Skeletal muscle tissue (tissue), 4 donors: ENCODE data around the gene TCN1. TPM values are rescaled to one million over a fixed set of nuclear protein-coding genes. Genes with fewer than 3 reads are reported as not detected.

Experiments used
- H3K27ac ChIP-seq: one replicate; pipeline ENCODE4 v1.7.0; 2013; ENCODE audit warnings: mild to moderate bottlenecking, low read depth, low read length, inconsistent platforms
- H3K27me3 ChIP-seq, 3 donors: one replicate each; pipeline ENCODE4 v1.7.0; 2013; ENCODE audit warnings: low read length in 3 of 3; ENCODE audit not compliant: control insufficient read depth in 3 of 3, insufficient read depth in 3 of 3
- H3K36me3 ChIP-seq, 3 donors: one replicate each; pipeline ENCODE4 v1.7.0; 2013; ENCODE audit warnings: low read length in 3 of 3; ENCODE audit not compliant: control insufficient read depth in 3 of 3, insufficient read depth in 3 of 3
- H3K4me1 ChIP-seq, 3 donors: one replicate each; pipeline ENCODE4 v1.7.0; 2013; ENCODE audit warnings: low read length in 3 of 3, mild to moderate bottlenecking in 3 of 3; ENCODE audit not compliant: control insufficient read depth in 3 of 3, insufficient read depth in 3 of 3
- H3K4me3 ChIP-seq, 3 donors: one replicate each; pipeline ENCODE4 v1.7.0; 2013; ENCODE audit warnings: low read length in 3 of 3
- H3K9ac ChIP-seq, 3 donors: one replicate each; pipeline ENCODE4 v1.7.0; 2013; ENCODE audit warnings: low read length in 3 of 3, mild to moderate bottlenecking in 3 of 3, moderate library complexity in 2 of 3, low read depth in 1 of 3
- H3K9me3 ChIP-seq, 3 donors: one replicate each; pipeline ENCODE4 v1.7.0; 2013; ENCODE audit warnings: low read length in 3 of 3; ENCODE audit not compliant: control insufficient read depth in 3 of 3
- total RNA-seq: library from RNA; depleted of rRNA; stranded (reverse); fragments of >200 nt; gene quantifications from one replicate; pipeline ENCODE4 v1.2.3, GENCODE V29; 2014
- donor health status: Osteomylitis.

The TCN1 gene
- total RNA-seq, 1 donor from 2014 or later: 1.6 TPM

GRCh38 chr11:59883597-59883996, 17.3 kb upstream of the TCN1 start:
- H3K27ac ChIP-seq: no peak overlapping the region
- no peaks in the 10 kb centered on the region for H3K4me1 ChIP-seq
- no peaks in the 10 kb centered on the region for H3K27me3 ChIP-seq
- no peak overlapping the region for H3K9ac ChIP-seq
- no peak overlapping the region for H3K4me3 ChIP-seq
- H3K9me3 ChIP-seq: no peaks in the 10 kb centered on the region
- H3K36me3 ChIP-seq: no peaks in the 10 kb centered on the region

DNA sequence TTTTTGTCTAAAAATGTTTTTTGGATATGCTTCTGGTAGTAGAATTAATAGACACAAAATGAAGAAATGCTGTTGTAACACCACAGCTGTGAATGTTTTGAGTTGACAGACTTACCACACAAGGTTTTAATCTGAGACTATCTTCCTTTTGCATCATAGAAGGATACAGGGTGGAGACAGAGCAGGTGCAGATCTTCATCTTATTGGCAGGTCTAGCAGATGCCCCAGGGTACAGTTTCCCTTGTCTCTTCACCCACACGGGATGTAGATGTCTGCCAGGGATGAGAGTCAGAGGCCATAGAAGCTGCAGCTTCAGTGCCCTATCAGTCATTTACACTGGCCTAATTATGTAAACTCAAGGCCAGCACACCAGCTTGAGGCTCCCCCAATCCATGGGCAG, 13.3 kb upstream of the TCN1 start:
- Histone ChIP-seq H3K9me3 (no peaks in the 10 kb centered on the region), H3K27ac (no peak overlapping the region), H3K4me3 (no peak overlapping the region), H3K9ac (no peak overlapping the region), H3K27me3 (no peaks in the 10 kb centered on the region), H3K4me1 (no peaks in the 10 kb centered on the region), H3K36me3 (no peaks in the 10 kb centered on the region)

GRCh38 chr11:59878575-59878974, 12.3 kb upstream of the TCN1 start, which contains the start of gene OOSP3:
Gene OOSP3 (plus strand): TSS chr11:59878782. CDS start chr11:59878809, 27 bp downstream.
- H3K27me3 ChIP-seq: no peaks in the 10 kb centered on the region
- no peaks in the 10 kb centered on the region for H3K36me3 ChIP-seq
- no peaks in the 10 kb centered on the region for H3K4me1 ChIP-seq
- H3K27ac ChIP-seq: no peak within 1 kb of the TSS
- no peak within 1 kb of the TSS for H3K9ac ChIP-seq
- no peaks in the 10 kb centered on the region for H3K9me3 ChIP-seq
- no peak within 1 kb of the TSS for H3K4me3 ChIP-seq

- Histone ChIP-seq H3K9ac (no peak overlapping the region), H3K4me3 (no peak overlapping the region), H3K27me3 (no peaks in the 10 kb centered on the region), H3K36me3 (no peaks in the 10 kb centered on the region), H3K4me1 (no peaks in the 10 kb centered on the region), H3K9me3 (no peaks in the 10 kb centered on the region), H3K27ac (no peak overlapping the region)
These were observed 11.5 kb upstream of the TCN1 start for GRCh38 chr11:59877784-59878183.

DNA sequence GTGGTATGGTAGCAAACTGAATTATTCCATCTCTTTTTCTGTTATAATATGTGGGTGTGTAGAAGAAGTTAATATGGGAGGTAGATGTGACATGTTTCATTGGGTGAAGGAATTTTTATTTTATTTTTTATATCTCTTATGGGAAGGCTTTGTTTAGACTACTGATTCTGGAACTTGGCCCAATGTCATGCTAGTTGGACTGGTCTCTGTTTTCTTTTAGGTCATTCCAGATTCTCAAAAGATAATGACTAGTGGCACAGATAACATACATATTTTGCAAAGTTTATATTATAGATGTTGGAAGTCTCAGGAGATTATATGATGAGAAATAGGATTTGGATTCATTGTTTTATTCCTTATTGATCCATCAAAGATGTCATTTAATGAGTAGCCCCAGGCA, 11.0 kb upstream of the TCN1 start:
- no peaks in the 10 kb centered on the region for H3K9me3 ChIP-seq
- H3K27ac ChIP-seq: no peak overlapping the region
- no peaks in the 10 kb centered on the region for H3K4me1 ChIP-seq
- H3K9ac ChIP-seq: no peak overlapping the region
- no peaks in the 10 kb centered on the region for H3K36me3 ChIP-seq
- no peaks in the 10 kb centered on the region for H3K27me3 ChIP-seq
- H3K4me3 ChIP-seq: no peak overlapping the region

GRCh38 chr11:59875856-59876519, 9.7 kb upstream of the TCN1 start:
- Histone ChIP-seq H3K9me3 (no peaks in the 10 kb centered on the region), H3K36me3 (no peaks in the 10 kb centered on the region), H3K4me3 (no peak overlapping the region), H3K9ac (no peak overlapping the region), H3K27me3 (no peaks in the 10 kb centered on the region), H3K4me1 (no peaks in the 10 kb centered on the region), H3K27ac (no peak overlapping the region)

DNA sequence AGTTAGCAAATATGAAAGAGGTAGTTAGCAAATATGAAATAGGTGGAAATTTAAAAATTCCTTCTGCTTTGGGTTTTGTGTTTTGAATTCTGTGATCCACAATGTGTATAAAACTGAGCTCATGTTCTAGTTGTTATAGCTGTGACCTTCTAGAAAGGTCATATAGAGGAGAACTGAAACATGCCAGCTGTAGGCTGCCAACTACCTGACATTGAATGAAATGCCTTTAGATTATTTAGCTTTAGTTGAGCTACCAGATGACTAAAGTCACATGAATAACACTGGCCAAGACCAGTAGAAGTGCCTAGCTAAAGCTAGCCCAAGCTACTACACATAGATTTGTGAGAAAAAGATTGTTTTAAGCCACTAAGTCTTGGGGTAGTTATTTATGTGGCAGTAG, 5.8 kb upstream of the TCN1 start:
- Histone ChIP-seq H3K9me3 (no peaks in the 10 kb centered on the region), H3K36me3 (no peaks in the 10 kb centered on the region), H3K27me3 (no peaks in the 10 kb centered on the region), H3K4me3 (no peak overlapping the region), H3K9ac (no peak overlapping the region), H3K4me1 (no peaks in the 10 kb centered on the region), H3K27ac (no peak overlapping the region)

DNA sequence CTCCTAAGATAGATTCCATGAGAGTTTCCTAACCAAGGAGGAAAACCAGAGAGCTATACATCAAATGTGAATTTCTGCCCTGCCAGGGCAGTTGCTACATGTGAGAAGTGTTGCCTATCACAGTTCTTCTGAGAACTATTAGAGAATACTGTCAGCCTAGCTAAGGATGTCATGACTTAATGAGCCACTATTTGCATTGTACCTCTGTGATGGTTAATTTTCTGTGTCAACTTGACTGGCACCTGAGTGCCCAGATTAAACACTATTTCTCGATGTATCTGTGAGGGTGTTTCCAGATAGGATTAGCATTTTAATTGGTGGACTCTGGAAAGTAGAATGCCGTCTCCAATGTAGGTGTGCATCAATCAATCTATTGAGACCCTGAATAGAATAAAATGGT, 1.7 kb upstream of the TCN1 start:
- H3K9me3 ChIP-seq: no peaks in the 10 kb centered on the region
- no peak overlapping the region for H3K9ac ChIP-seq
- H3K36me3 ChIP-seq: no peaks in the 10 kb centered on the region
- H3K4me3 ChIP-seq: no peak overlapping the region
- no peak overlapping the region for H3K27ac ChIP-seq
- H3K4me1 ChIP-seq: no peaks in the 10 kb centered on the region
- H3K27me3 ChIP-seq: no peaks in the 10 kb centered on the region

DNA sequence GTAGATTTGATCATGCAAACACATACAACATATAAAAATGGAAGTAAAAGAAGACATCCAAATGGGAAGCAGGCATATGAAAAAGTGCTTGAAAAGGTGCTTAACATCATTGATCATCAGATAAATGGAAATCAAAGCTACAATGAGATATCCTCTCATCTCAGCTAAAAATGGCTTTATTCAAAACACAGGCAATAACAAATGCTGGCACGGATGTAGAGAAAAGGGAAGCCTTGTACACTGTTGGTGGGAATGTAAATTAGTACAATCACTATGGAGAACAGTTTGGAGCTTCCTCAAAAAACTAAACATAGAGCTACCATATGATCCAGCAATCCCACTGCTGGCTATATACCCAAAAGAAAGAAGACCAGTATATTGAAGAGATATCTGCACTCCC, 549 bp upstream of the TCN1 start:
- H3K27ac ChIP-seq: no peak overlapping the region
- H3K9me3 ChIP-seq: no peaks in the 10 kb centered on the region
- H3K36me3 ChIP-seq: no peaks in the 10 kb centered on the region
- no peak overlapping the region for H3K4me3 ChIP-seq
- no peaks in the 10 kb centered on the region for H3K4me1 ChIP-seq
- H3K27me3 ChIP-seq: no peaks in the 10 kb centered on the region
- H3K9ac ChIP-seq: no peak overlapping the region

DNA sequence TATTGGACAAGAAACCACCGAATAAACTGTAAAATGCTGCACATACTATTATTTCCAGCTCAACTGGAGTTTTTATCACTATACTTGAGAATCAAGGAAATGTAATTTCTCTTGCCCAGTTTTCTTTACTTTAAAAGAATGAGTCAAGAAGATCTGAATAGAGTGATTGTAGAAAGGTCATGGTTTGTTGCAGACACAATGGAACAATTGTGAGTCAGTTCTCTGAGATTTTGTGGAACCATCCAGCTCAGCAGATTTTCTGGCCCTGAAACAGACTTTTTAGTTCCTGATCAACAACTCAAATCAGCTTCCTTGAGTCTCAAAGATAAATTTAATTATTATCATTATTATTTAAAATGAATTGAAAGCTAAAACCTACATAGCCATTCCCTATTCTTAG, 1.3 kb downstream of the TCN1 start:
- no peaks in the 10 kb centered on the region for H3K27me3 ChIP-seq
- H3K27ac ChIP-seq: no peak overlapping the region
- H3K9me3 ChIP-seq: no peaks in the 10 kb centered on the region
- H3K36me3 ChIP-seq: no peaks in the 10 kb centered on the region
- no peaks in the 10 kb centered on the region for H3K4me1 ChIP-seq
- no peak overlapping the region for H3K4me3 ChIP-seq
- H3K9ac ChIP-seq: no peak overlapping the region
